ENCODE results near the gene LEAP2.

The LEAP2 gene

GRCh38 chr5:132866342-132867045 lies 7.0 kb upstream of the LEAP2 start, which contains the start of the genes GDF9 and UQCRQ:
Gene GDF9, minus strand, starts transcription at chr5:132866469. Its CDS starts 1,936 bp downstream, at chr5:132864533.
Gene UQCRQ, plus strand, starts transcription at chr5:132866642. Its CDS starts 240 bp downstream, at chr5:132866882.
- Histone ChIP-seq H2AFZ (peak within 1 kb of the TSS; percentile 100), H3K27me3 (ENCODE audit: control insufficient read depth, insufficient read depth, low read length) (no peaks in the 10 kb centered on the region), H3K4me3 (ENCODE audit: low read depth, low read length) (peak within 1 kb of the TSS; percentile 98), H3K36me3 (ENCODE audit: control insufficient read depth, insufficient read depth, low read length) (no peaks in the 10 kb centered on the region), H3K4me1 (peaks cover 7% of the 10 kb centered on the region), H3K79me2 (no peaks in the 10 kb centered on the region), H3K4me2 (ENCODE audit: low read length) (peak within 1 kb of the TSS; percentile 83), H3K9ac (peak within 1 kb of the TSS; percentile 56), H3K27ac (peak within 1 kb of the TSS; percentile 90), H3K9me3 (ENCODE audit: control insufficient read depth, low read length) (no peaks in the 10 kb centered on the region)
- TF ChIP-seq CTCF (IDR thresholded peaks at IDR 0.05) = peak; percentile 37

- H3K79me2 ChIP-seq = no peaks in the 10 kb centered on the region
- H2AFZ ChIP-seq = peak overlapping the region; percentile 100
- peak overlapping the region; percentile 90 for H3K27ac ChIP-seq
- peak overlapping the region; percentile 83 for H3K4me2 ChIP-seq (ENCODE audit: low read length)
- no peaks in the 10 kb centered on the region for H3K27me3 ChIP-seq (ENCODE audit: control insufficient read depth, insufficient read depth, low read length)
- H3K9me3 ChIP-seq (ENCODE audit: control insufficient read depth, low read length) = no peaks in the 10 kb centered on the region
- H3K4me3 ChIP-seq (ENCODE audit: low read depth, low read length) = peak overlapping the region; percentile 98
- peak overlapping the region; percentile 38 for H3K9ac ChIP-seq
- TF ChIP-seq CTCF (IDR thresholded peaks at IDR 0.05) = no peak
- H3K4me1 ChIP-seq = peaks cover 7% of the 10 kb centered on the region
- H3K36me3 ChIP-seq (ENCODE audit: control insufficient read depth, insufficient read depth, low read length) = no peaks in the 10 kb centered on the region
Measured at GRCh38 chr5:132867046-132867451, 6.4 kb upstream of the LEAP2 start.

- Histone ChIP-seq H3K4me3 (ENCODE audit: low read depth, low read length) (no peak overlapping the region), H3K27ac (no peak overlapping the region), H3K9ac (no peak overlapping the region), H3K27me3 (ENCODE audit: control insufficient read depth, insufficient read depth, low read length) (no peaks in the 10 kb centered on the region), H3K4me2 (ENCODE audit: low read length) (no peak overlapping the region), H3K79me2 (no peaks in the 10 kb centered on the region), H3K4me1 (peaks cover 7% of the 10 kb centered on the region), H3K9me3 (ENCODE audit: control insufficient read depth, low read length) (no peaks in the 10 kb centered on the region), H2AFZ (no peak overlapping the region), H3K36me3 (ENCODE audit: control insufficient read depth, insufficient read depth, low read length) (no peaks in the 10 kb centered on the region)
- no peak for TF ChIP-seq CTCF (IDR thresholded peaks at IDR 0.05)
Measured at GRCh38 chr5:132868754-132869153, 4.7 kb upstream of the LEAP2 start.

GRCh38 chr5:132870801-132871200 lies 2.7 kb upstream of the LEAP2 start:
- Histone ChIP-seq H3K4me2 (ENCODE audit: low read length) (no peak overlapping the region), H3K4me1 (peaks cover 4% of the 10 kb centered on the region), H3K27ac (no peak overlapping the region), H3K36me3 (ENCODE audit: control insufficient read depth, insufficient read depth, low read length) (no peaks in the 10 kb centered on the region), H3K4me3 (ENCODE audit: low read depth, low read length) (no peak overlapping the region), H2AFZ (no peak overlapping the region), H3K27me3 (ENCODE audit: control insufficient read depth, insufficient read depth, low read length) (no peaks in the 10 kb centered on the region), H3K9ac (no peak overlapping the region), H3K9me3 (ENCODE audit: control insufficient read depth, low read length) (no peaks in the 10 kb centered on the region), H3K79me2 (no peaks in the 10 kb centered on the region)
- TF ChIP-seq CTCF (IDR thresholded peaks at IDR 0.05) = no peak

Data from parathyroid adenoma (tissue), 2 donors.